ENCODE measurements around the gene IRF5. TPM values are rescaled to one million over a fixed set of nuclear protein-coding genes. Genes with fewer than 3 reads are reported as not detected.

IRF5 gene
- total RNA-seq, 2 experiments from 2014 or later = 7.4 to 8.0 TPM

Other genes starting within 250 kb of the IRF5 start
- 10 to 100 TPM; 34.8 to 35.5 TPM for gene CALU, start 198.6 kb upstream of the IRF5 start, total RNA-seq
- gene OPN1SW, start 162.1 kb upstream of the IRF5 start, total RNA-seq = not detected
- 1 to 10 TPM; 5.6 to 8.9 TPM for gene CCDC136, start 146.0 kb upstream of the IRF5 start, total RNA-seq
- gene FLNC, start 107.5 kb upstream of the IRF5 start, total RNA-seq = not detected
- gene ATP6V1F, start 75.1 kb upstream of the IRF5 start, total RNA-seq = 100 to 1,000 TPM; 130 to 138 TPM
- gene KCP, start 27.2 kb upstream of the IRF5 start, total RNA-seq = under 1 TPM in 1 of 2 experiments, not detected in 1; 0.21 TPM
- gene TNPO3, start 117.2 kb downstream of the IRF5 start, total RNA-seq = 10 to 100 TPM; 47.2 to 47.9 TPM
- gene TSPAN33, start 206.8 kb downstream of the IRF5 start, total RNA-seq = 1 to 10 TPM; 2.7 to 2.8 TPM

All from activated CD8-positive, alpha-beta T cell treated with anti-CD3 and anti-CD28 coated beads, Interleukin-2, amount 10 ng/mL, durations not matched to agents 7 days and 5 days (primary cell).